OCI-M2 (cell line): ENCODE results near the gene ZBTB42.

Experiments used
- DNase-seq: peaks from one replicate; lab custom pipeline; 2025; ENCODE audit not compliant: unreplicated experiment; lab: John Stamatoyannopoulos, UW

The ZBTB42 gene

GRCh38 chr14:104794631-104794992, 6.3 kb upstream of the ZBTB42 start:
- DNase-seq = no peak

GRCh38 chr14:104794993-104795780, 5.7 kb upstream of the ZBTB42 start, which contains the start of gene AKT1:
Gene AKT1, minus strand, starts transcription at chr14:104795748. Its CDS starts 3,105 bp downstream, at chr14:104792643.
- DNase-seq = no peak

GRCh38 chr14:104795781-104796686, 4.9 kb upstream of the ZBTB42 start:
- DNase-seq = no peak

GRCh38 chr14:104796687-104797081, 4.2 kb upstream of the ZBTB42 start:
- DNase-seq = no peak

GRCh38 chr14:104797115-104798044, 3.5 kb upstream of the ZBTB42 start:
- no peak for DNase-seq

- no peak for DNase-seq
Measured at GRCh38 chr14:104798300-104799243, 2.3 kb upstream of the ZBTB42 start.

- DNase-seq = no peak
Measured at GRCh38 chr14:104799244-104800014, 1.5 kb upstream of the ZBTB42 start.

GRCh38 chr14:104800015-104800770, 708 bp upstream of the ZBTB42 start:
- peak; percentile 33 for DNase-seq

- DNase-seq = no peak
Measured at GRCh38 chr14:104801520-104802393, 856 bp downstream of the ZBTB42 start.

- no peak for DNase-seq
Measured at GRCh38 chr14:104802394-104803184, 1.7 kb downstream of the ZBTB42 start.

GRCh38 chr14:104803280-104803911, 2.5 kb downstream of the ZBTB42 start:
- DNase-seq = no peak

GRCh38 chr14:104803912-104804410, 3.1 kb downstream of the ZBTB42 start:
- DNase-seq = peak; percentile 74

- DNase-seq = no peak
Measured at GRCh38 chr14:104804481-104805325, 3.8 kb downstream of the ZBTB42 start.

- DNase-seq = no peak
Measured at GRCh38 chr14:104805326-104805678, 4.4 kb downstream of the ZBTB42 start.
